GM12878 (cell line): Measurements from ENCODE around the gene CD244. TPM values are rescaled to one million over a fixed set of nuclear protein-coding genes. Genes with fewer than 3 reads are reported as not detected.

Source experiments
- ATF7 ChIP-seq: fragments of 450-650 bp; IDR thresholded peaks from 2 replicates; pipeline ENCODE4 v1.6.1; 2016; ENCODE audit warnings: low read depth, mild to moderate bottlenecking
- CUX1 ChIP-seq: IDR thresholded peaks from 2 replicates; pipeline ENCODE4 v1.6.1; 2012; ENCODE audit warnings: improper control_type of control experiment, low read depth, low read length; ENCODE audit not compliant: insufficient replicate concordance
- EGR1 ChIP-seq, 2 experiments: IDR thresholded peaks; 1 replicate in 1 of 2; 2 replicates in 1 of 2; pipeline ENCODE4 v1.6.1; 2011 to 2012; ENCODE audit warnings: low read depth in 2 of 2, low read length in 2 of 2, borderline replicate concordance in 1 of 2, mild to moderate bottlenecking in 1 of 2, moderate library complexity in 1 of 2
- EP300 ChIP-seq, 2 experiments: fragments of 150-350 bp in 1 of 2; IDR thresholded peaks; 2 replicates each; pipeline ENCODE4 v1.6.1; 2011 to 2012; ENCODE audit warnings: low read depth in 2 of 2, low read length in 2 of 2, borderline replicate concordance in 1 of 2, improper control_type of control experiment in 1 of 2, inconsistent platforms in 1 of 2; ENCODE audit not compliant: control insufficient read depth in 1 of 2
- HCFC1 ChIP-seq: fragments of 150-350 bp; IDR thresholded peaks from 2 replicates; pipeline ENCODE4 v1.6.1; 2014; ENCODE audit warnings: low read length
- HDAC6 ChIP-seq: fragments of 200-600 bp; sonication (generic); IDR thresholded peaks from one replicate; pipeline ENCODE4 v1.8.0; 2017; ENCODE audit warnings: antibody characterized with exemption; ENCODE audit not compliant: unreplicated experiment
- MEF2A ChIP-seq: IDR thresholded peaks from 2 replicates; pipeline ENCODE4 v1.6.1; 2011; ENCODE audit warnings: low read depth, mild to moderate bottlenecking, low read length, moderate library complexity; ENCODE audit not compliant: insufficient read depth
- MEF2B ChIP-seq: fragments of 450-650 bp; IDR thresholded peaks from 2 replicates; pipeline ENCODE4 v1.6.1; 2018; ENCODE audit warnings: mild to moderate bottlenecking, moderate library complexity; ENCODE audit not compliant: partially characterized antibody, poor library complexity, severe bottlenecking
- NFIC ChIP-seq: IDR thresholded peaks from 2 replicates; pipeline ENCODE4 v1.6.1; 2012; ENCODE audit warnings: low read depth, mild to moderate bottlenecking, inconsistent platforms, low read length, moderate library complexity
- NFXL1 ChIP-seq: fragments of 450-650 bp; IDR thresholded peaks from 2 replicates; pipeline ENCODE4 v1.6.1; 2017; ENCODE audit warnings: antibody characterized with exemption, mild to moderate bottlenecking, borderline replicate concordance
- PRDM15 ChIP-seq: fragments of 450-650 bp; formaldehyde crosslinking; IDR thresholded peaks from 2 replicates; pipeline ENCODE4 v1.4.0; 2020; ENCODE audit warnings: mild to moderate bottlenecking, moderate library complexity
- RAD51 ChIP-seq: fragments of 450-650 bp; IDR thresholded peaks from 2 replicates; pipeline ENCODE4 v1.6.1; 2016; ENCODE audit warnings: moderate library complexity, mild to moderate bottlenecking, inconsistent platforms
- RB1 ChIP-seq: fragments of 450-650 bp; formaldehyde crosslinking; IDR thresholded peaks from 2 replicates; pipeline ENCODE4 v1.6.1; 2017; ENCODE audit warnings: mild to moderate bottlenecking, borderline replicate concordance
- SMARCA5 ChIP-seq: fragments of 450-650 bp; IDR thresholded peaks from 2 replicates; pipeline ENCODE4 v1.6.1; 2017; ENCODE audit warnings: mild to moderate bottlenecking
- polyA plus RNA-seq, 11 experiments: library from polyadenylated mRNA; depleted of rRNA in 4 of 11; unstranded in 6 of 11; stranded (reverse) in 5 of 11; fragments of >200 nt; fragmentation: Nextera tagmentation in 4 of 11; fragmentation: Illumina TruSeq in 1 of 11; extraction: Ambion mirVana in 4 of 11; extraction: Trizol in 1 of 11; gene quantifications; 1 replicate in 1 of 11; 2 replicates in 10 of 11; pipeline versions ENCODE4 v1.2.1 to v1.2.3, GENCODE V29; 2011 to 2016; ENCODE audit warnings: inconsistent platforms in 2 of 11, missing spikeins in 2 of 11, low read depth in 1 of 11
- total RNA-seq, 4 experiments: library from RNA; depleted of rRNA in 3 of 4; stranded (reverse); fragments of >200 nt in 3 of 4; fragmentation: Illumina TruSeq in 1 of 4; extraction: Trizol in 1 of 4; gene quantifications; 2 replicates each; pipeline versions ENCODE4 v1.2.1 to v1.2.3, GENCODE V29; 2013 to 2021
- TF ChIP-seq, protein P1 (sequence below): fragments of 450-650 bp; IDR thresholded peaks from 2 replicates; pipeline ENCODE4 v1.6.1; 2017; ENCODE audit warnings: mild to moderate bottlenecking, low read depth, inconsistent platforms; ENCODE audit not compliant: poor library complexity, severe bottlenecking

CD244 gene
- total and polyA plus RNA-seq, 10 of the 15 experiments (the other 5 are each of a cell fraction or from before 2014, with no cell fraction given), result 0.24 to 13.6 (median 0.73) TPM

DNA sequence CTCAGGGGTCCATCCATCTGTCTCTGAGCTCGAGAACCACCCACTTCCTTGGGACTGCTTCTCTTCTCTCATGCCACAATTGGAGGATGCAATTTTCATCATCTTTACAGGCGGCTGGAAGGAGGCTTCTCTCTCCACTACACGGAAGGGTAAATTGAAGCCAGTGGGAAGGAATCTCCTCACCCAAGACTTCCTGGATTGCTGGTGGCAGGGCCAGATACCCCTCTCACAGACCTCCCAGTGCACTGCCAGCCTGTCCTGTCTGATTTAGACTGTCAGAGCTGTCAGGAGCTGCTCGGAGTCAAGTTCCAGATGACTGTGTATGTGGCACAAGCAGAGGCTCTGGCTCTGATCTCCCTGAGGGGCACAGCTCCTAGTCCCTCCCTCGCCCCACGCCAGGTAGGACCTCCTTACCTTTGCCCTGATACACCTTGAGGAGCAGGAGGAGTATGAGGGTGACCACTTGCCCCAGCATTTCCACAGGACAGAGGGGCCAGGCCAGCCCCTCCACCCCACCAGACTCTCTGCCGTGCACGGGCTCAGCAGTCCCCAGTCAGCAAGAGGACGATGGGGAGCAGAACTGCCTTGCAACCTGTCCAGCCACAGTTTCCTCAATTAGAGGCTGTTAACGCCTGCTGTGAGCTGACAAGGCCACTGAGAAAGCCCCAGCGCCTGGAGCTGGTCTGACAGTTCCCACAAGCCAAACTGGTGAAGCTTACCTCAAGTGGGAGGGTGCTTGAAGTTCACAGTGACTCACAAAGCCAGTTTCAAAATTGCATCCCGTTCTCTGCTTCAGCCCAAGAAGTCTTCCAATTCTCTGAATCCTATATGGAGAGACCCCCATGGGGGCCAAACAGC is at the start of gene CD244 (continued):
- TF ChIP-seq ATF7, result peak; percentile 51; the same call in 1 of the 2 replicates
- no peak for TF ChIP-seq RAD51
- TF ChIP-seq EGR1 (IDR thresholded peaks at IDR 0.05; ENCODE audit: borderline replicate concordance in 1 of 2, low read depth in 2 of 2, low read length in 2 of 2), result no peak
- TF ChIP-seq NFIC, result no peak
- TF ChIP-seq, protein P1, sequence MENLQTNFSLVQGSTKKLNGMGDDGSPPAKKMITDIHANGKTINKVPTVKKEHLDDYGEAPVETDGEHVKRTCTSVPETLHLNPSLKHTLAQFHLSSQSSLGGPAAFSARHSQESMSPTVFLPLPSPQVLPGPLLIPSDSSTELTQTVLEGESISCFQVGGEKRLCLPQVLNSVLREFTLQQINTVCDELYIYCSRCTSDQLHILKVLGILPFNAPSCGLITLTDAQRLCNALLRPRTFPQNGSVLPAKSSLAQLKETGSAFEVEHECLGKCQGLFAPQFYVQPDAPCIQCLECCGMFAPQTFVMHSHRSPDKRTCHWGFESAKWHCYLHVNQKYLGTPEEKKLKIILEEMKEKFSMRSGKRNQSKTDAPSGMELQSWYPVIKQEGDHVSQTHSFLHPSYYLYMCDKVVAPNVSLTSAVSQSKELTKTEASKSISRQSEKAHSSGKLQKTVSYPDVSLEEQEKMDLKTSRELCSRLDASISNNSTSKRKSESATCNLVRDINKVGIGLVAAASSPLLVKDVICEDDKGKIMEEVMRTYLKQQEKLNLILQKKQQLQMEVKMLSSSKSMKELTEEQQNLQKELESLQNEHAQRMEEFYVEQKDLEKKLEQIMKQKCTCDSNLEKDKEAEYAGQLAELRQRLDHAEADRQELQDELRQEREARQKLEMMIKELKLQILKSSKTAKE, result no peak
- peak; percentile 85; the same call in 1 of the 2 replicates for TF ChIP-seq SMARCA5
- TF ChIP-seq MEF2B, result peak; percentile 67
- TF ChIP-seq HCFC1, result no peak
- no peak for TF ChIP-seq RB1
- TF ChIP-seq NFXL1, result no peak
- no peak for TF ChIP-seq CUX1
- no peak for TF ChIP-seq MEF2A
- peak in 1 of 2 experiments; percentile 60; a peak in 1 of 4 replicates for TF ChIP-seq EP300 (IDR thresholded peaks at IDR 0.05; ENCODE audit: borderline replicate concordance in 1 of 2, control insufficient read depth in 1 of 2, low read depth in 2 of 2, low read length in 2 of 2)
- TF ChIP-seq PRDM15 (CRISPR knock-in tag), result no peak
- TF ChIP-seq HDAC6, result no peak
